MM.1S (cell line): ENCODE data around the gene GALNT15.

Experiments
- DNase-seq: peaks from one replicate; pipeline ENCODE4 v3.0.0-alpha.2; 2015
- H2AFZ ChIP-seq: fragments of 300-600 bp; sonication (generic); 2 replicates; pipeline ENCODE4 v1.6.0; 2016; ENCODE audit warnings: antibody characterized with exemption, low read length
- H3F3A ChIP-seq: fragments of 300-600 bp; sonication (generic); 2 replicates; pipeline ENCODE4 v1.6.1; 2016; ENCODE audit warnings: mild to moderate bottlenecking, antibody characterized with exemption, low read length, moderate library complexity, mixed read lengths; ENCODE audit not compliant: insufficient read depth
- H3K27ac ChIP-seq: fragments of 300-600 bp; sonication (generic); 2 replicates; pipeline ENCODE4 v1.5.1; 2016; ENCODE audit warnings: mild to moderate bottlenecking, low read length
- H3K27me3 ChIP-seq: fragments of 300-600 bp; sonication (generic); replicated peaks from 2 replicates; pipeline ENCODE4 v1.6.0; 2016; ENCODE audit warnings: low read length; ENCODE audit not compliant: insufficient read depth
- H3K36me3 ChIP-seq: fragments of 300-600 bp; sonication (generic); replicated peaks from 2 replicates; pipeline ENCODE4 v1.6.1; 2016; ENCODE audit warnings: mild to moderate bottlenecking, low read length, mixed read lengths; ENCODE audit not compliant: insufficient read depth
- H3K4me1 ChIP-seq: fragments of 300-600 bp; sonication (generic); 2 replicates; pipeline ENCODE4 v1.6.1; 2016; ENCODE audit warnings: low read length, mixed read lengths
- H3K4me2 ChIP-seq: fragments of 300-600 bp; sonication (generic); 2 replicates; pipeline ENCODE4 v1.6.0; 2016; ENCODE audit warnings: low read depth, low read length
- H3K4me3 ChIP-seq: fragments of 300-600 bp; sonication (generic); 2 replicates; pipeline ENCODE4 v1.5.1; 2016; ENCODE audit warnings: low read length, mixed read lengths
- H3K79me2 ChIP-seq: fragments of 300-600 bp; sonication (generic); 2 replicates; pipeline ENCODE4 v1.6.1; 2016; ENCODE audit warnings: mixed run types, low read length, mixed read lengths
- H3K9ac ChIP-seq: fragments of 300-600 bp; sonication (generic); 2 replicates; pipeline ENCODE4 v1.6.1; 2016; ENCODE audit warnings: low read length, mixed read lengths
- H3K9me2 ChIP-seq: fragments of 300-600 bp; sonication (generic); replicated peaks from 2 replicates; pipeline ENCODE4 v1.6.1; 2016; ENCODE audit warnings: mild to moderate bottlenecking, low read length, mixed read lengths; ENCODE audit not compliant: insufficient read depth
- H3K9me3 ChIP-seq: fragments of 300-600 bp; sonication (generic); replicated peaks from 2 replicates; pipeline ENCODE4 v1.6.1; 2016; ENCODE audit warnings: mild to moderate bottlenecking, low read length, mixed read lengths; ENCODE audit not compliant: insufficient read depth
- H4K20me1 ChIP-seq: fragments of 300-600 bp; sonication (generic); 2 replicates; pipeline ENCODE4 v1.6.1; 2016; ENCODE audit warnings: mild to moderate bottlenecking, low read length, moderate library complexity, mixed read lengths; ENCODE audit not compliant: insufficient read depth
- EZH2 ChIP-seq: fragments of 300-600 bp; sonication (generic); optimal IDR thresholded peaks from 2 replicates; pipeline ENCODE3; 2017; ENCODE audit warnings: low read depth, mild to moderate bottlenecking, antibody characterized with exemption, low read length, mixed read lengths
- EZH2phosphoT487 ChIP-seq: fragments of 300-600 bp; sonication (generic); IDR thresholded peaks from 2 replicates; pipeline ENCODE4 v1.6.1; 2018; ENCODE audit warnings: antibody characterized with exemption, low read length
- TF ChIP-seq, protein P1 (sequence below): fragments of 300-600 bp; sonication (generic); IDR thresholded peaks from 2 replicates; pipeline ENCODE4 v1.5.1; 2016; ENCODE audit warnings: antibody characterized with exemption, low read length, mixed read lengths

GALNT15 gene

GRCh38 chr3:16179261-16179660 is 4.8 kb downstream of the GALNT15 start:
- no peak for DNase-seq
- Histone ChIP-seq H3K9me2 (no peaks in the 10 kb centered on the region), H3K9ac (no peak overlapping the region), H3K27me3 (no peaks in the 10 kb centered on the region), H4K20me1 (no peaks in the 10 kb centered on the region), H2AFZ (no peak overlapping the region), H3K27ac (no peak overlapping the region), H3F3A (no peaks in the 10 kb centered on the region), H3K36me3 (no peaks in the 10 kb centered on the region), H3K4me2 (no peak overlapping the region), H3K79me2 (no peaks in the 10 kb centered on the region), H3K9me3 (no peaks in the 10 kb centered on the region), H3K4me1 (no peaks in the 10 kb centered on the region), H3K4me3 (no peak overlapping the region)
- no peak for TF ChIP-seq EZH2
- TF ChIP-seq, protein P1, sequence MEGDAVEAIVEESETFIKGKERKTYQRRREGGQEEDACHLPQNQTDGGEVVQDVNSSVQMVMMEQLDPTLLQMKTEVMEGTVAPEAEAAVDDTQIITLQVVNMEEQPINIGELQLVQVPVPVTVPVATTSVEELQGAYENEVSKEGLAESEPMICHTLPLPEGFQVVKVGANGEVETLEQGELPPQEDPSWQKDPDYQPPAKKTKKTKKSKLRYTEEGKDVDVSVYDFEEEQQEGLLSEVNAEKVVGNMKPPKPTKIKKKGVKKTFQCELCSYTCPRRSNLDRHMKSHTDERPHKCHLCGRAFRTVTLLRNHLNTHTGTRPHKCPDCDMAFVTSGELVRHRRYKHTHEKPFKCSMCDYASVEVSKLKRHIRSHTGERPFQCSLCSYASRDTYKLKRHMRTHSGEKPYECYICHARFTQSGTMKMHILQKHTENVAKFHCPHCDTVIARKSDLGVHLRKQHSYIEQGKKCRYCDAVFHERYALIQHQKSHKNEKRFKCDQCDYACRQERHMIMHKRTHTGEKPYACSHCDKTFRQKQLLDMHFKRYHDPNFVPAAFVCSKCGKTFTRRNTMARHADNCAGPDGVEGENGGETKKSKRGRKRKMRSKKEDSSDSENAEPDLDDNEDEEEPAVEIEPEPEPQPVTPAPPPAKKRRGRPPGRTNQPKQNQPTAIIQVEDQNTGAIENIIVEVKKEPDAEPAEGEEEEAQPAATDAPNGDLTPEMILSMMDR, result no peak
- no peak for TF ChIP-seq EZH2phosphoT487

DNA sequence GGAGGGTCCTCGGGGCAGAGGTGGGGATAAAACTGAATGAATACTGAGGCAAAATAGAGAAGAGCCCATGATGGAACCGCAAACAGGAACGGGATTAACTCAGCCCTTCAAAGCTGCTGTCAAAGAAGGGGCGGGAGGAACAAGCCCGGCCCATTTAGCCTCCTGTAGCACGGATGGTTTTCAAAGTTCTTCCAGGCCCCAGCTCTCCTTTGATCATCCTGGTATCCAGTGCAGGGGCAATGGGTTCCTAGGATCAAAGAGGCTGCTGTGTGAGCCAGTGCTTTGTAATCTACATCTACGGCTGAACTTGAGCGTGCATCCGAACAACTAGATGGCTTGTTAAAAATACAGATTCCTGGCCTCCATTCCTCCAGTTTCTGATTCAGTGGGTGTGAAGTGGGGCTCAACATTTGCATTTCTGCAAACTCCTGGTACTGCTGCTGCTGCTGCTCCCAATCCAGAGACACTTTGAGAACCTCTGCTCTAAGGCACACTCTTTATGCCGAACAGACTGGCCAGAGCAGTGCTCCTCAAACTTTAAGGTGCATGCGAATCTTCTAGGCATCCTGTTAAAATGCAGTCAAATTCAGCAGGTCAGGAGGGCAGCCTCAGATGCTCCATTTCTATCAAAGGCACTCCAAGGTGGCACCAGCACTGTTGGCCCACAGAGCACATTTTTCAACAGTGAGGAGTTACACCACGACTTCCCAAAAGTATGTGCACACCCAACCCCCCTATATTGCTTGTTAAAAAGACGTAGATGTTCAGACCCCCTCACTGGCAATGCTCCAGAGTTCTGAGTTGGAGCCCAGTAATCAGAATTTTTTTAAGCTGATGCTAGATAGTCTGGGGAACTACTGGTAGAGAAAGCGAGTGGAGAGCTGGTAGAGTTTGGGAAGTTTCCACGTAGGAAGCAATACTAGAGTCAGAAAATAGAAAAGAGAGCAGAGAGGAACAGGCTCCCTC is 5.6 kb downstream of the GALNT15 start:
- no peaks in the 10 kb centered on the region for H4K20me1 ChIP-seq
- TF ChIP-seq EZH2phosphoT487 (no peak), EZH2 (no peak)
- TF ChIP-seq, protein P1, result no peak
- H3K4me2 ChIP-seq, result no peak overlapping the region
- no peak overlapping the region for H3K9ac ChIP-seq
- H3F3A ChIP-seq, result no peaks in the 10 kb centered on the region
- no peak overlapping the region for H2AFZ ChIP-seq
- H3K4me3 ChIP-seq, result no peak overlapping the region
- no peak overlapping the region for H3K27ac ChIP-seq
- H3K9me2 ChIP-seq, result no peaks in the 10 kb centered on the region
- H3K9me3 ChIP-seq, result no peaks in the 10 kb centered on the region
- H3K4me1 ChIP-seq, result no peaks in the 10 kb centered on the region
- H3K79me2 ChIP-seq, result no peaks in the 10 kb centered on the region
- H3K27me3 ChIP-seq, result no peaks in the 10 kb centered on the region
- DNase-seq, result no peak
- H3K36me3 ChIP-seq, result no peaks in the 10 kb centered on the region

- Histone ChIP-seq H3K79me2 (no peaks in the 10 kb centered on the region), H2AFZ (no peak overlapping the region), H3K9me3 (no peaks in the 10 kb centered on the region), H3F3A (no peaks in the 10 kb centered on the region), H3K4me2 (no peak overlapping the region), H3K27me3 (no peaks in the 10 kb centered on the region), H3K4me3 (no peak overlapping the region), H4K20me1 (no peaks in the 10 kb centered on the region), H3K27ac (no peak overlapping the region), H3K9ac (no peak overlapping the region), H3K36me3 (no peaks in the 10 kb centered on the region), H3K9me2 (no peaks in the 10 kb centered on the region), H3K4me1 (no peaks in the 10 kb centered on the region)
- no peak for DNase-seq
- TF ChIP-seq, protein P1, result no peak
- no peak for TF ChIP-seq EZH2phosphoT487
- no peak for TF ChIP-seq EZH2
Measured at GRCh38 chr3:16180737-16181134, 6.3 kb downstream of the GALNT15 start.
